Upper lobe of left lung (tissue), 6 donors: ENCODE measurements around the gene HHAT. TPM values are rescaled to one million over a fixed set of nuclear protein-coding genes. Genes with fewer than 3 reads are reported as not detected.
"Not testable (repeated sequence)": the region's sequence is repeated elsewhere in the genome, so short reads cannot be mapped to it uniquely, and the experiment has no call there.

Experiments
- ATAC-seq, 2 donors: fragments of 200-7000 bp; cut with Tn5 transposase; one replicate each; pipeline ENCODE4 v1.9.1; 2022; ENCODE audit warnings: mild to moderate bottlenecking in 2 of 2, moderate library complexity in 2 of 2; ENCODE audit not compliant: low FRiP score in 2 of 2
- DNase-seq, 2 donors: peaks; one replicate each; pipeline ENCODE4 v3.0.0-alpha.2; 2019 to 2020
- H3K27ac ChIP-seq, 4 donors: fragments of 200-600 bp; sonication (generic); one replicate each; pipeline ENCODE4 v1.5.1; 2016 to 2019
- H3K27me3 ChIP-seq, 4 donors: fragments of 200-600 bp; sonication (generic); one replicate each; pipeline ENCODE4 v1.5.1; 2017 to 2019
- H3K36me3 ChIP-seq, 4 donors: fragments of 200-600 bp; sonication (generic); one replicate each; pipeline ENCODE4 v1.5.1; 2016 to 2019
- H3K4me1 ChIP-seq, 4 donors: fragments of 200-600 bp; sonication (generic); one replicate each; pipeline ENCODE4 v1.5.1; 2018 to 2019
- H3K4me3 ChIP-seq, 4 donors: fragments of 200-600 bp; sonication (generic); one replicate each; pipeline ENCODE4 v1.5.1; 2017 to 2019; ENCODE audit warnings: mild to moderate bottlenecking in 2 of 4, moderate library complexity in 1 of 4
- H3K9me3 ChIP-seq, 4 donors: fragments of 200-600 bp; sonication (generic); one replicate each; pipeline ENCODE4 v1.5.1; 2018 to 2019
- CTCF ChIP-seq, 6 experiments: fragments of 450-650 bp in 4 of 6; fragments of 200-600 bp in 2 of 6; sonication (generic) in 2 of 6; IDR thresholded peaks; one replicate each; pipeline ENCODE4 v1.5.1; 2016 to 2019; ENCODE audit warnings: antibody characterized with exemption in 6 of 6
- EP300 ChIP-seq, 4 donors: sonication (generic); formaldehyde crosslinking; IDR thresholded peaks; one replicate each; pipeline ENCODE4 v1.5.1; 2017; ENCODE audit warnings: antibody characterized with exemption in 4 of 4, control low read depth in 2 of 4
- POLR2A ChIP-seq, 4 donors: fragments of 450-650 bp; IDR thresholded peaks; one replicate each; pipeline ENCODE4 v1.5.1; 2016 to 2017; ENCODE audit warnings: antibody characterized with exemption in 4 of 4, mild to moderate bottlenecking in 2 of 4
- POLR2AphosphoS5 ChIP-seq, 2 donors: sonication (generic); formaldehyde crosslinking; IDR thresholded peaks; one replicate each; pipeline ENCODE4 v1.5.1; 2017; ENCODE audit warnings: antibody characterized with exemption in 2 of 2
- WGBS, 2 donors: methylation state at CpG; one replicate each; pipeline ENCODE4 v1.1.5; 2017 to 2018; 5-methylcytosine and 5-hydroxymethylcytosine counted together
- total RNA-seq, 6 donors: library from RNA; depleted of rRNA in 4 of 6; stranded (reverse); fragments of >200 nt in 4 of 6; gene quantifications; one replicate each; pipeline versions ENCODE4 v1.1.0 to v1.2.1, GENCODE V29; 2016 to 2021
- donor health status: DM: no; HTN: no; CAD: no; lungs with moderate emphysema.
- donor health status: DM: no; HTN: yes; CAD: no; lungs with severe emphysema.

The HHAT gene
- total RNA-seq, 6 donors from 2014 or later, result 4.6 to 8.1 (median 5.7) TPM

- WGBS, 2 donors, result 49 to 53% methylated on average over 6 of the region's 6 CpGs
- DNase-seq (no peak), ATAC-seq (peak; percentile 79 to 89)
- Histone ChIP-seq H3K4me3 (no peak overlapping the region), H3K4me1 (no peaks in the 10 kb centered on the region), H3K9me3 (no peaks in the 10 kb centered on the region), H3K27me3 (no peaks in the 10 kb centered on the region), H3K27ac (no peak overlapping the region), H3K36me3 (no peaks in the 10 kb centered on the region)
- TF ChIP-seq CTCF (IDR thresholded peaks at IDR 0.05) (no peak), EP300 (IDR thresholded peaks at IDR 0.05) (no peak), POLR2AphosphoS5 (IDR thresholded peaks at IDR 0.05) (no peak), POLR2A (IDR thresholded peaks at IDR 0.05) (no peak)
Observed at GRCh38 chr1:210653771-210654170, 325.1 kb downstream of the HHAT start.

GRCh38 chr1:210654176-210654981 is 325.7 kb downstream of the HHAT start:
- ATAC-seq, result no peak
- H3K27me3 ChIP-seq, result no peaks in the 10 kb centered on the region
- no peak for TF ChIP-seq CTCF (IDR thresholded peaks at IDR 0.05)
- no peak for TF ChIP-seq POLR2AphosphoS5 (IDR thresholded peaks at IDR 0.05)
- TF ChIP-seq POLR2A (IDR thresholded peaks at IDR 0.05), result no peak
- TF ChIP-seq EP300 (IDR thresholded peaks at IDR 0.05), result no peak
- no peak for DNase-seq
- WGBS, 2 donors, result 77 to 81% methylated on average over 7 of the region's 7 CpGs
- no peak overlapping the region for H3K4me3 ChIP-seq
- no peaks in the 10 kb centered on the region for H3K4me1 ChIP-seq
- H3K36me3 ChIP-seq, result no peaks in the 10 kb centered on the region
- no peaks in the 10 kb centered on the region for H3K9me3 ChIP-seq
- no peak overlapping the region for H3K27ac ChIP-seq

GRCh38 chr1:210655511-210655910 is 326.8 kb downstream of the HHAT start:
- no peaks in the 10 kb centered on the region for H3K36me3 ChIP-seq
- H3K9me3 ChIP-seq, result no peaks in the 10 kb centered on the region
- H3K27ac ChIP-seq, result no peak overlapping the region
- 73 to 84% methylated on average over 7 of the region's 7 CpGs for whole genome bisulfite sequencing, 2 donors
- no peak for DNase-seq
- no peak overlapping the region for H3K4me3 ChIP-seq
- H3K27me3 ChIP-seq, result no peaks in the 10 kb centered on the region
- no peak for TF ChIP-seq POLR2A (IDR thresholded peaks at IDR 0.05)
- TF ChIP-seq POLR2AphosphoS5 (IDR thresholded peaks at IDR 0.05), result no peak
- TF ChIP-seq EP300 (IDR thresholded peaks at IDR 0.05), result no peak
- TF ChIP-seq CTCF (IDR thresholded peaks at IDR 0.05), result no peak
- no peaks in the 10 kb centered on the region for H3K4me1 ChIP-seq
- no peak for ATAC-seq

- 82 to 86% methylated on average over 6 of the region's 6 CpGs for WGBS, 2 donors
- H3K27ac ChIP-seq, result no peak overlapping the region
Observed at GRCh38 chr1:210657806-210658205, 329.1 kb downstream of the HHAT start.

GRCh38 chr1:210661520-210661919 is 332.8 kb downstream of the HHAT start:
- H3K27ac ChIP-seq, DNase-seq, H3K9me3 ChIP-seq, H3K4me3 ChIP-seq, ATAC-seq, H3K36me3 ChIP-seq, H3K4me1 ChIP-seq, H3K27me3 ChIP-seq: not testable (repeated sequence)
- 94 to 95% methylated on average over 4 of the region's 4 CpGs for WGBS, 2 donors

More at GRCh38 chr1:210657806-210658205, 329.1 kb downstream of the HHAT start:
- Histone ChIP-seq H3K4me1 (no peaks in the 10 kb centered on the region), H3K4me3 (no peak overlapping the region), H3K36me3 (no peaks in the 10 kb centered on the region), H3K9me3 (no peaks in the 10 kb centered on the region), H3K27me3 (no peaks in the 10 kb centered on the region)
- ATAC-seq (no peak), DNase-seq (no peak)
- TF ChIP-seq EP300 (IDR thresholded peaks at IDR 0.05) (no peak), POLR2A (IDR thresholded peaks at IDR 0.05) (no peak), CTCF (IDR thresholded peaks at IDR 0.05) (no peak), POLR2AphosphoS5 (IDR thresholded peaks at IDR 0.05) (no peak)
